B cell (primary cell): ENCODE data around the gene SKIC2. TPM values are rescaled to one million over a fixed set of nuclear protein-coding genes. Genes with fewer than 3 reads are reported as not detected.

Experiments
- ATAC-seq: fragments of 200-7000 bp; cut with Tn5 transposase; one replicate; pipeline ENCODE4 v1.10.0; 2021; ENCODE audit warnings: low read depth, mild to moderate bottlenecking, moderate number of reproducible peaks, moderate library complexity
- CTCF ChIA-PET: fragments of 350-600 bp; sonication (Branson Sonifier 250); formaldehyde crosslinking; loops from one replicate; lab custom pipeline; 2021; ENCODE audit warnings: antibody characterized with exemption, inconsistent platforms; lab: Charles Lee
- POLR2A ChIA-PET: fragments of 350-600 bp; sonication (Branson Sonifier 250); formaldehyde crosslinking; loops from one replicate; lab custom pipeline; 2021; ENCODE audit warnings: antibody characterized with exemption; lab: Charles Lee
- DNase-seq: peaks from one replicate; pipeline ENCODE4 v3.0.0; 2013
- H2AFZ ChIP-seq: 2 replicates; pipeline ENCODE4 v1.6.1; 2012; ENCODE audit warnings: mild to moderate bottlenecking, low read depth, low read length; ENCODE audit not compliant: insufficient read depth, poor library complexity, severe bottlenecking
- H3K27ac ChIP-seq, 2 donors: 1 replicate in 1 of 2; 2 replicates in 1 of 2; pipeline ENCODE4 v1.5.1; 2012 to 2013; ENCODE audit warnings: low read length in 2 of 2, mild to moderate bottlenecking in 2 of 2, moderate library complexity in 1 of 2
- H3K27me3 ChIP-seq, 4 experiments: fragments of 200-600 bp in 1 of 4; sonication (generic) in 1 of 4; replicated peaks in 1 of 4; 1 replicate in 2 of 4; 2 replicates in 2 of 4; pipeline versions ENCODE4 v1.6.1 to v1.7.0; 2013 to 2016; ENCODE audit warnings: low read length in 3 of 4, mild to moderate bottlenecking in 2 of 4, mixed read lengths in 1 of 4, moderate library complexity in 1 of 4; ENCODE audit not compliant: insufficient read depth in 4 of 4, control insufficient read depth in 3 of 4; ENCODE audit errors: control extremely low read depth in 1 of 4
- H3K36me3 ChIP-seq, 2 experiments: replicated peaks in 1 of 2; 1 replicate in 1 of 2; 2 replicates in 1 of 2; pipeline versions ENCODE4 v1.6.1 to v1.7.1; 2013; ENCODE audit warnings: low read length in 1 of 2; ENCODE audit not compliant: insufficient read depth in 2 of 2, control insufficient read depth in 1 of 2; ENCODE audit errors: control extremely low read depth in 1 of 2, extremely low read depth in 1 of 2
- H3K4me1 ChIP-seq, 2 donors: fragments of 200-600 bp in 1 of 2; sonication (generic) in 1 of 2; 1 replicate in 1 of 2; 2 replicates in 1 of 2; pipeline versions ENCODE4 v1.5.1 to v1.6.1; 2013 to 2017; ENCODE audit warnings: low read length in 2 of 2; ENCODE audit not compliant: control insufficient read depth in 2 of 2, insufficient read depth in 2 of 2
- H3K4me2 ChIP-seq: replicated peaks from 2 replicates; pipeline ENCODE3; 2012; ENCODE audit warnings: mild to moderate bottlenecking, low read depth, low read length; ENCODE audit not compliant: poor library complexity, severe bottlenecking
- H3K4me3 ChIP-seq, 5 experiments: fragments of 200-600 bp in 1 of 5; sonication (generic) in 1 of 5; 1 replicate in 3 of 5; 2 replicates in 2 of 5; pipeline versions ENCODE4 v1.5.1 to v1.7.0; 2011 to 2016; ENCODE audit warnings: low read length in 4 of 5, mild to moderate bottlenecking in 4 of 5, low read depth in 2 of 5, control low read depth in 1 of 5, moderate library complexity in 1 of 5; ENCODE audit not compliant: insufficient read depth in 1 of 5; ENCODE audit errors: control extremely low read depth in 1 of 5, extremely low read depth in 1 of 5
- H3K79me2 ChIP-seq: fragments of 200-600 bp; sonication (generic); one replicate; pipeline ENCODE4 v1.6.0; 2016; ENCODE audit warnings: low read length; ENCODE audit not compliant: control insufficient read depth, insufficient read depth
- H3K9ac ChIP-seq: fragments of 200-600 bp; sonication (generic); 2 replicates; pipeline ENCODE4 v1.6.1; 2017; ENCODE audit warnings: mild to moderate bottlenecking, low read length, moderate library complexity
- H3K9me3 ChIP-seq, 3 donors: one replicate each; pipeline versions ENCODE4 v1.6.1 to v1.7.1; 2013; ENCODE audit warnings: low read length in 2 of 3; ENCODE audit not compliant: control insufficient read depth in 2 of 3, insufficient read depth in 1 of 3; ENCODE audit errors: control extremely low read depth in 1 of 3
- H4K20me1 ChIP-seq: 2 replicates; pipeline ENCODE4 v1.6.0; 2012; ENCODE audit warnings: mild to moderate bottlenecking, low read length; ENCODE audit not compliant: insufficient read depth, control insufficient read depth, poor library complexity, severe bottlenecking
- H3K27ac Mint-ChIP-seq: one replicate; pipeline ENCODE4 v1.8.0; 2021; ENCODE audit warnings: mixed read lengths
- H3K27me3 Mint-ChIP-seq: one replicate; pipeline ENCODE4 v1.8.0; 2021; ENCODE audit warnings: mixed read lengths
- H3K4me1 Mint-ChIP-seq: one replicate; pipeline ENCODE4 v1.8.0; 2021; ENCODE audit warnings: mixed read lengths
- H3K4me3 Mint-ChIP-seq: one replicate; pipeline ENCODE4 v1.8.0; 2021; ENCODE audit warnings: mixed read lengths
- H3K9me3 Mint-ChIP-seq: one replicate; pipeline ENCODE4 v1.8.0; 2022; ENCODE audit warnings: mixed read lengths; ENCODE audit not compliant: insufficient read depth
- EZH2 ChIP-seq: IDR thresholded peaks from 2 replicates; pipeline ENCODE4 v1.6.1; 2012; ENCODE audit warnings: borderline replicate concordance, low read depth, mild to moderate bottlenecking, moderate library complexity, low read length; ENCODE audit not compliant: insufficient read depth, poor library complexity, severe bottlenecking
- WGBS: methylation state at CpG from one replicate; pipeline ENCODE4 v1.1.5; 2013; ENCODE audit warnings: missing lambda C conversion rate; ENCODE audit not compliant: insufficient coverage; 5-methylcytosine and 5-hydroxymethylcytosine counted together
- intact Hi-C: fragments of 100-400 bp; cut with micrococcal nuclease; formaldehyde crosslinking; loops from one replicate; pipeline ENCODE4 v1.10.0; 2022
- polyA plus RNA-seq: library from polyadenylated mRNA; depleted of rRNA; stranded (reverse); fragments of >200 nt; gene quantifications from 2 replicates; pipeline ENCODE4 v1.2.3, GENCODE V29; 2012
- total RNA-seq, 2 donors: library from RNA; stranded (reverse); fragments of 120-200 nt in 1 of 2; gene quantifications; 1 replicate in 1 of 2; 2 replicates in 1 of 2; pipeline versions ENCODE4 v1.2.3 to v1.2.4, GENCODE V29; 2013 to 2022
- TF ChIP-seq, protein P1 (sequence below): fragments of 200-600 bp; IDR thresholded peaks from one replicate; pipeline ENCODE4 v1.8.0; 2022; ENCODE audit warnings: antibody characterized with exemption, mild to moderate bottlenecking

Gene SKIC2
- total and polyA plus RNA-seq, 2 donors (not counting 1 experiment from before 2014, with no cell fraction given) = 93.1 to 119 TPM

DNA sequence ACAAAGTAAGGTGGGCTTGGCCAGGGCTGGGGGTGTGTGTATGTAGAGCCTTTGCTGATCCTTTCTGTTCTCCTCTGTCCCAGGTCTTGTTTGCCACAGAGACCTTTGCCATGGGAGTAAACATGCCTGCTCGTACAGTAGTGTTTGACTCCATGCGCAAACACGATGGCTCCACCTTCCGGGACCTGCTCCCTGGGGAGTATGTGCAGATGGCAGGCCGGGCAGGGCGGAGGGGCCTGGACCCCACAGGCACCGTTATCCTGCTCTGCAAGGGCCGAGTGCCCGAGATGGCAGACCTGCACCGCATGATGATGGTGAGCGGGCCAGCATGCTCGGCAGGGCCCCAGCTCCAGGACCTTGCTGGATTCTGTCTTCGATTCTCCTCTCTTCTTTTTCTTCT lies 6.7 kb downstream of the SKIC2 start:
- POLR2A ChIA-PET = no interaction called here
- CTCF ChIA-PET = interaction anchor here (0.8 to 1.6 kb wide), 2 partner anchors 13 to 14 kb away, joined by 3 read pairs; no protein-coding TSS in a partner anchor
- DNase-seq = no peak

DNA sequence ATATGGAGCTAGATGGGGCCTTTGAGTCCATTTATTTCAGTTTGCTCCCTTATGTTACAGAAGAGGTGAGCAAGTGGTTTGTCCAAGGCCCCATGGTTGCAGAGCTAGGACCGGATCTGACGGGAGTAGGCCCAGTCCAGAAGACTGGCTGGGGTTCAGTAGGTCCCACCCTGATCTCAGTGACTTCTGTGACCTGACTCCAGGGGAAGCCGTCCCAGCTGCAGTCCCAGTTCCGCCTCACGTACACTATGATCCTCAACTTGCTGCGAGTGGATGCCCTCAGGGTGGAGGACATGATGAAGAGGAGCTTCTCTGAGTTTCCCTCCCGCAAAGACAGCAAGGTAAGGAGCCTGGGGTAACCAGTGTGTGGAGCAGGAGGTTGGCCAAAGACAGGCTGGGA lies 7.5 kb downstream of the SKIC2 start:
- TF ChIP-seq, protein P1, sequence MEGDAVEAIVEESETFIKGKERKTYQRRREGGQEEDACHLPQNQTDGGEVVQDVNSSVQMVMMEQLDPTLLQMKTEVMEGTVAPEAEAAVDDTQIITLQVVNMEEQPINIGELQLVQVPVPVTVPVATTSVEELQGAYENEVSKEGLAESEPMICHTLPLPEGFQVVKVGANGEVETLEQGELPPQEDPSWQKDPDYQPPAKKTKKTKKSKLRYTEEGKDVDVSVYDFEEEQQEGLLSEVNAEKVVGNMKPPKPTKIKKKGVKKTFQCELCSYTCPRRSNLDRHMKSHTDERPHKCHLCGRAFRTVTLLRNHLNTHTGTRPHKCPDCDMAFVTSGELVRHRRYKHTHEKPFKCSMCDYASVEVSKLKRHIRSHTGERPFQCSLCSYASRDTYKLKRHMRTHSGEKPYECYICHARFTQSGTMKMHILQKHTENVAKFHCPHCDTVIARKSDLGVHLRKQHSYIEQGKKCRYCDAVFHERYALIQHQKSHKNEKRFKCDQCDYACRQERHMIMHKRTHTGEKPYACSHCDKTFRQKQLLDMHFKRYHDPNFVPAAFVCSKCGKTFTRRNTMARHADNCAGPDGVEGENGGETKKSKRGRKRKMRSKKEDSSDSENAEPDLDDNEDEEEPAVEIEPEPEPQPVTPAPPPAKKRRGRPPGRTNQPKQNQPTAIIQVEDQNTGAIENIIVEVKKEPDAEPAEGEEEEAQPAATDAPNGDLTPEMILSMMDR = no peak
- TF ChIP-seq EZH2 = no peak
- ATAC-seq (no peak), DNase-seq (no peak)
- H3K9me3 ChIP-seq = no peaks in the 10 kb centered on the region
- intact Hi-C loops = no loop called here
- ChIA-PET CTCF (interaction anchor here (1.6 kb wide), 1 partner anchor 14 kb away, joined by 3 read pairs; no protein-coding TSS in a partner anchor), POLR2A (interaction anchor here (0.7 kb wide), 2 partner anchors 273 to 449 kb away, joined by 4 read pairs; no protein-coding TSS in a partner anchor)
- peaks cover 11 to 13% of the 10 kb centered on the region in 2 donors for H3K4me1 ChIP-seq
- Mint-ChIP-seq H3K27ac (no peak overlapping the region), H3K4me3 (no peak overlapping the region), H3K9me3 (no peaks in the 10 kb centered on the region), H3K4me1 (peaks cover 15% of the 10 kb centered on the region), H3K27me3 (no peaks in the 10 kb centered on the region)
- H3K4me3 ChIP-seq = no peak overlapping the region
- no peak overlapping the region for H2AFZ ChIP-seq
- H3K79me2 ChIP-seq = peaks cover 6% of the 10 kb centered on the region
- WGBS = 98% methylated on average over 7 of the region's 7 CpGs
- peaks cover 5 to 84% of the 10 kb centered on the region in 2 experiments for H3K36me3 ChIP-seq
- H3K27ac ChIP-seq = no peak overlapping the region
- no peaks in the 10 kb centered on the region for H3K27me3 ChIP-seq
- H4K20me1 ChIP-seq = no peaks in the 10 kb centered on the region
- no peak overlapping the region for H3K4me2 ChIP-seq
- no peak overlapping the region for H3K9ac ChIP-seq

More for the DNA sequence above, 6.7 kb downstream of the SKIC2 start:
- no peaks in the 10 kb centered on the region for H3K27me3 ChIP-seq
- H3K4me1 ChIP-seq = peaks cover 3 to 5% of the 10 kb centered on the region in 2 donors
- Mint-ChIP-seq H3K9me3 (no peaks in the 10 kb centered on the region), H3K4me3 (no peak overlapping the region), H3K27ac (no peak overlapping the region), H3K27me3 (no peaks in the 10 kb centered on the region), H3K4me1 (peaks cover 10% of the 10 kb centered on the region)
- no peak for ATAC-seq
- H3K4me3 ChIP-seq = no peak overlapping the region
- H3K79me2 ChIP-seq = peaks cover 13% of the 10 kb centered on the region
- H3K36me3 ChIP-seq = peaks cover 5 to 92% of the 10 kb centered on the region in 2 experiments
- H4K20me1 ChIP-seq = no peaks in the 10 kb centered on the region
- H3K27ac ChIP-seq = no peak overlapping the region
- intact Hi-C loops = no loop called here
- H3K9ac ChIP-seq = no peak overlapping the region
- H2AFZ ChIP-seq = no peak overlapping the region
- no peak overlapping the region for H3K4me2 ChIP-seq
- WGBS = 95% methylated on average over 13 of the region's 13 CpGs
- TF ChIP-seq, protein P1 = no peak
- TF ChIP-seq EZH2 = no peak
- no peaks in the 10 kb centered on the region for H3K9me3 ChIP-seq
